ENCODE measurements around the gene ACAP3. TPM values are rescaled to one million over a fixed set of nuclear protein-coding genes. Genes with fewer than 3 reads are reported as not detected.

The ACAP3 gene
- total RNA-seq, 1 donor from 2014 or later = 97.3 TPM

- Mint-ChIP-seq H3K27ac (no peak overlapping the region), H3K36me3 (no peaks in the 10 kb centered on the region), H3K4me3 (no peak overlapping the region), H3K27me3 (ENCODE audit: low read depth) (no peaks in the 10 kb centered on the region), H3K9me3 (no peaks in the 10 kb centered on the region), H3K4me1 (peaks cover 7% of the 10 kb centered on the region)
- DNase-seq (ENCODE audit: low spot score in 2 of 2, unreplicated experiment in 2 of 2) = no peak
- no peak for TF ChIP-seq CTCF (IDR thresholded peaks at IDR 0.05; ENCODE audit: unreplicated experiment)
These were observed 12.4 kb downstream of the ACAP3 start for GRCh38 chr1:1295154-1295923.

DNA sequence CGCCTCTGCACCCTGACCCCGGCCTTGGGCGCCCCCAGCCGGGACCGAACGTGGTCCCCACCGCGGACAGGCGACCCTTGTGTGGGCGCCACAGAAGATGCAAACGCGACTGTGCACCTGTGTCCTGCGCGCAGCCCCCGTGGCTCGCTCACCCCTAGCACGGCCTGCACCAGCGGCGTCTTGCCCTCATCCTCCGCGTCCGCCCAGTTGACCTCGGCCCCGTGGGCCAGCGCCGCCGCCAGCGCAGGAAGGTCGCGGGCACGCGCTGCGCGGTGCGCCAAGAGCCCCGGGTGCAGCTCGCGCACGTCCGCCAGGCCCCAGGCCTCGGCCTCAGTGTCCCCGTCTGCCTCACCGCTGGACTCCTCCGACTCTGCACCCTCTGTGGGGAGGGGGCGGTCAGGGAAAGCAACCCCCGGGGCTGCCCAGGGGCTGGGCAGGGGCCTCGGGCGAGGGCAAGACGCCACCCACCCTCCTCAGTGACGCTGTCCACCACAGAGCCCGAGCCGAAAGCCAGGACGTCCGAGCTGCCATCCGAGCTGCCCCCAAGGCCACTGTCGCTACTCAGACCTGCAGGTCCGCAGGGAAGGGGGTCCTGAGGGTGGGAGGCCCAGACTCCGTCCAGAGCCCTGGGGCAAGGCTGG, 13.4 kb downstream of the ACAP3 start:
- Mint-ChIP-seq H3K36me3 (no peaks in the 10 kb centered on the region), H3K27ac (no peak overlapping the region), H3K9me3 (no peaks in the 10 kb centered on the region), H3K4me1 (peaks cover 7% of the 10 kb centered on the region), H3K27me3 (ENCODE audit: low read depth) (peaks cover 2% of the 10 kb centered on the region), H3K4me3 (no peak overlapping the region)
- no peak for DNase-seq (ENCODE audit: low spot score in 2 of 2, unreplicated experiment in 2 of 2)
- TF ChIP-seq CTCF (IDR thresholded peaks at IDR 0.05; ENCODE audit: unreplicated experiment) = no peak

DNA sequence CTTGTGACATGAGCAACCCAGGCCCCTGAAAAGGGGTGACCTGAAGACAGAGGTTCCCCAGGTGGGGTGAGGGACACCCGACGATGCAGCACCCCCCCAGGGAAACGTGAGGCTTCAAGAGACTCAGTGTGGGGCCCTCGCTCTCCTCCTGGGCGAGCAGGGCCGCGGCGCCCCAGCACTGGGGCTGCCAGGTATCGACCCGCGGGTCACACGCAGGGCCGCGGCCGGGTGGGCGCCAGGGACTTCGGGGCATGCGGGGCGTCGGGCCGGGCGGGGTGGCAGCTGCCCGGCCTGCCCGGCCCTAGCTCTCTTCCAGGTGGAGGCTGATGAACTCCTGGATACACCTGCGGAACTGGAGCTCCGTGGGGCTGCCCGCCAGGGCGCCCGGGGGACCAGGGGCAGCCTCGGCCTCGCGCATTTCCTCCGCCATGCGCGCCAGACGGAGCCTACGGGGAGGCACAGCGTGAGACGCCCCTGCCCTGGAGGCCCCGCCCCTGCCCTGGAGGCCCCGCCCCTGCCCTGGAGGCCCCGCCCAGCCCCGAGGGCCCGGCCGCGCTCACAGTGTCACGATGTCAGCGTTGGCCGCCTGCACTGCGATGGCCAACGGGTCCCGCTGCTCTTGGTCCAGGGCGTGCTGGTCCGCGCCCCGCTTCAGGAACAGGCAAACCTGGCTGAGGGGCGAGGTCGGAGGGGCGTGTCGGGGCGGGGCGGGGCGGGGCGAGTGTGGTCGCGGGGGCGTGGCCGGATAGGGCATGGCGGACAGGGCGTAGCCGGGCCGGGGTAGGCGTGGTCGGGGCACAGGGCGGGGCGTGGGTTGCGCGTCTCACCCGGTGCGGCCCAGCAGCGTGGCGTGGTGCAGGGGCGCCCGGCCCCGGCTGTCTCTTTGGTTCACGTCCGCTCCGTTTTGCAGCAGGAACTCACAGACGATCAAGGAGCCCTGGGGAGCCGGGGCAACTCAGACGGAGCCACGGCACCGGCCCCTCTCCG, 14.2 kb downstream of the ACAP3 start:
- H3K27me3 Mint-ChIP-seq (ENCODE audit: low read depth) = peaks cover 2% of the 10 kb centered on the region
- H3K27ac Mint-ChIP-seq = no peak overlapping the region
- TF ChIP-seq CTCF (IDR thresholded peaks at IDR 0.05; ENCODE audit: unreplicated experiment) = no peak
- no peak for DNase-seq (ENCODE audit: low spot score in 2 of 2, unreplicated experiment in 2 of 2)
- peaks cover 7% of the 10 kb centered on the region for H3K4me1 Mint-ChIP-seq
- no peaks in the 10 kb centered on the region for H3K9me3 Mint-ChIP-seq
- no peak overlapping the region for H3K4me3 Mint-ChIP-seq
- no peaks in the 10 kb centered on the region for H3K36me3 Mint-ChIP-seq

GRCh38 chr1:1292851-1293250, 14.9 kb downstream of the ACAP3 start:
- H3K4me1 Mint-ChIP-seq = peaks cover 7% of the 10 kb centered on the region
- H3K9me3 Mint-ChIP-seq = no peaks in the 10 kb centered on the region
- DNase-seq (ENCODE audit: low spot score in 2 of 2, unreplicated experiment in 2 of 2) = no peak
- peaks cover 2% of the 10 kb centered on the region for H3K27me3 Mint-ChIP-seq (ENCODE audit: low read depth)
- H3K27ac Mint-ChIP-seq = no peak overlapping the region
- no peak for TF ChIP-seq CTCF (IDR thresholded peaks at IDR 0.05; ENCODE audit: unreplicated experiment)
- H3K4me3 Mint-ChIP-seq = no peak overlapping the region
- no peaks in the 10 kb centered on the region for H3K36me3 Mint-ChIP-seq

DNA sequence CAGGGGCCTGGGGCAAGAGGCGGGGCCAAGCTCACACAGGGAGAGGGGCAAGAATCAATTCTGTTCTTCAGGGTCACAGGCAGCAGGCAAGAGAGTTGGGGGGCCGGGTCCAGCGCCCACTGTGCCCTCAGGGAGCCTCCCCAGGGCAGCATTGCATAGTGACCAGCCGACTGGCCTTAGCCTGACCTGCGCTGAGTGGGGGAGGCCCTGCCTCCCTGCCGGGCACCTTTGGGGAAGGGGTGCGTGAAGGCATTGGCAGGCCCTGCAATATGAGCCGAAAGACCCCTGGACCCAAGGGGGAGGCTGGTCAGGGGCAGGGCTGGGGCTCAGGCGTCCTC, 15.3 kb downstream of the ACAP3 start:
- DNase-seq (ENCODE audit: low spot score in 2 of 2, unreplicated experiment in 2 of 2) = no peak
- Mint-ChIP-seq H3K27ac (no peak overlapping the region), H3K36me3 (no peaks in the 10 kb centered on the region), H3K27me3 (ENCODE audit: low read depth) (peaks cover 2% of the 10 kb centered on the region), H3K4me3 (no peak overlapping the region), H3K4me1 (peaks cover 7% of the 10 kb centered on the region), H3K9me3 (no peaks in the 10 kb centered on the region)
- TF ChIP-seq CTCF (IDR thresholded peaks at IDR 0.05; ENCODE audit: unreplicated experiment) = no peak
